GM23338 (cell line): Measurements from ENCODE around the gene SPINK6. TPM values are rescaled to one million over a fixed set of nuclear protein-coding genes. Genes with fewer than 3 reads are reported as not detected.

Experiments
- ATAC-seq: fragments of 200-7000 bp; cut with Tn5 transposase; 3 replicates; pipeline ENCODE4 v1.9.1; 2020
- DNase-seq: peaks from one replicate; pipeline ENCODE4 v3.0.0-alpha.2; 2015; ENCODE audit warnings: low spot score
- H2AFZ ChIP-seq: fragments of 200-600 bp; sonication (generic); 2 replicates; pipeline ENCODE4 v1.8.0; 2016; ENCODE audit warnings: antibody characterized with exemption, mild to moderate bottlenecking, moderate library complexity
- H3F3A ChIP-seq: fragments of 200-600 bp; sonication (generic); replicated peaks from 2 replicates; pipeline ENCODE4 v1.8.0; 2017; ENCODE audit warnings: antibody characterized with exemption, mixed run types, low read depth
- H3K27ac ChIP-seq: fragments of 200-600 bp; sonication (generic); 2 replicates; pipeline ENCODE4 v1.6.1; 2016; ENCODE audit warnings: low read depth
- H3K27me3 ChIP-seq: fragments of 200-600 bp; sonication (generic); 2 replicates; pipeline ENCODE4 v1.8.0; 2016; ENCODE audit warnings: mild to moderate bottlenecking, mixed run types, moderate library complexity; ENCODE audit not compliant: insufficient read depth
- H3K36me3 ChIP-seq: fragments of 200-600 bp; sonication (generic); 2 replicates; pipeline ENCODE4 v1.8.0; 2016; ENCODE audit warnings: mild to moderate bottlenecking; ENCODE audit not compliant: insufficient read depth
- H3K4me1 ChIP-seq: fragments of 200-600 bp; sonication (generic); 2 replicates; pipeline ENCODE4 v1.8.0; 2016; ENCODE audit warnings: mild to moderate bottlenecking, moderate library complexity; ENCODE audit not compliant: insufficient read depth
- H3K4me2 ChIP-seq: fragments of 200-600 bp; sonication (generic); 2 replicates; pipeline ENCODE4 v1.7.1; 2017; ENCODE audit warnings: mixed run types
- H3K4me3 ChIP-seq: fragments of 200-600 bp; sonication (generic); 2 replicates; pipeline ENCODE4 v1.6.1; 2016; ENCODE audit warnings: mixed run types
- H3K79me2 ChIP-seq: fragments of 200-600 bp; sonication (generic); replicated peaks from 2 replicates; pipeline ENCODE4 v1.8.0; 2017; ENCODE audit warnings: mild to moderate bottlenecking; ENCODE audit not compliant: insufficient read depth
- H3K9me2 ChIP-seq: fragments of 200-600 bp; sonication (generic); 2 replicates; pipeline ENCODE4 v1.8.0; 2017; ENCODE audit not compliant: insufficient read depth
- H4K20me1 ChIP-seq: fragments of 200-600 bp; sonication (generic); replicated peaks from 2 replicates; pipeline ENCODE4 v1.8.0; 2017; ENCODE audit warnings: mild to moderate bottlenecking; ENCODE audit not compliant: insufficient read depth
- H3K27ac Mint-ChIP-seq: 2 replicates; pipeline ENCODE4 v1.8.0; 2020; ENCODE audit warnings: inconsistent platforms, mild to moderate bottlenecking, moderate library complexity, mixed read lengths
- H3K27me3 Mint-ChIP-seq: 3 replicates; pipeline ENCODE4 v1.8.0; 2022; ENCODE audit warnings: low read depth, mild to moderate bottlenecking, moderate library complexity, mixed read lengths, inconsistent platforms; ENCODE audit not compliant: insufficient read depth, poor library complexity
- H3K36me3 Mint-ChIP-seq: 3 replicates; pipeline ENCODE4 v1.8.0; 2021; ENCODE audit warnings: low read depth, mild to moderate bottlenecking, inconsistent platforms, moderate library complexity, mixed read lengths
- H3K4me1 Mint-ChIP-seq: 3 replicates; pipeline ENCODE4 v1.8.0; 2020; ENCODE audit warnings: mild to moderate bottlenecking, inconsistent platforms, mixed read lengths
- H3K4me3 Mint-ChIP-seq: 3 replicates; pipeline ENCODE4 v1.8.0; 2021; ENCODE audit warnings: moderate library complexity, mild to moderate bottlenecking, inconsistent platforms, mixed read lengths
- H3K9me3 Mint-ChIP-seq: 3 replicates; pipeline ENCODE4 v1.8.0; 2020; ENCODE audit warnings: moderate library complexity, mild to moderate bottlenecking, inconsistent platforms, mixed read lengths
- CREB1 ChIP-seq: fragments of 250-450 bp; sonication (Bioruptor Pico); IDR thresholded peaks from 2 replicates; pipeline ENCODE4 v1.5.0; 2020; ENCODE audit warnings: low read depth, mild to moderate bottlenecking, moderate library complexity
- ETS1 ChIP-seq: IDR thresholded peaks from 2 replicates; pipeline ENCODE4 v1.6.1; 2016; ENCODE audit warnings: antibody characterized with exemption
- EZH2 ChIP-seq: fragments of 200-600 bp; sonication (generic); IDR thresholded peaks from one replicate; pipeline ENCODE4 v1.8.0; 2017; ENCODE audit warnings: antibody characterized with exemption, mild to moderate bottlenecking, low read depth; ENCODE audit not compliant: unreplicated experiment
- EZH2phosphoT487 ChIP-seq: fragments of 200-600 bp; sonication (generic); IDR thresholded peaks from one replicate; pipeline ENCODE4 v1.8.1; 2018; ENCODE audit warnings: antibody characterized with exemption; ENCODE audit not compliant: unreplicated experiment
- JUNB ChIP-seq: IDR thresholded peaks from one replicate; pipeline ENCODE4 v1.6.1; 2016; ENCODE audit warnings: antibody characterized with exemption; ENCODE audit not compliant: unreplicated experiment
- NANOG ChIP-seq: IDR thresholded peaks from 2 replicates; pipeline ENCODE4 v1.6.1; 2016; ENCODE audit warnings: antibody characterized with exemption, borderline replicate concordance
- POLR2AphosphoS5 ChIP-seq: IDR thresholded peaks from 2 replicates; pipeline ENCODE4 v1.6.1; 2016; ENCODE audit warnings: antibody characterized with exemption, low read depth
- REST ChIP-seq: IDR thresholded peaks from one replicate; pipeline ENCODE4 v1.6.1; 2018; ENCODE audit warnings: antibody characterized with exemption; ENCODE audit not compliant: unreplicated experiment
- STAT1 ChIP-seq: IDR thresholded peaks from one replicate; pipeline ENCODE4 v1.6.1; 2016; ENCODE audit warnings: antibody characterized with exemption; ENCODE audit not compliant: unreplicated experiment
- ZNF114 ChIP-seq: fragments of 250-450 bp; sonication (Bioruptor Pico); IDR thresholded peaks from 2 replicates; pipeline ENCODE4 v1.5.0; 2020; ENCODE audit warnings: mild to moderate bottlenecking, moderate library complexity
- ZNF331 ChIP-seq: fragments of 250-450 bp; sonication (Bioruptor Pico); IDR thresholded peaks from 2 replicates; pipeline ENCODE4 v1.5.0; 2020; ENCODE audit warnings: low read depth, mild to moderate bottlenecking, moderate library complexity
- polyA plus RNA-seq: library from polyadenylated mRNA; unstranded; fragments of >200 nt; fragmentation: Nextera tagmentation; extraction: Ambion mirVana; gene quantifications from 2 replicates; pipeline ENCODE4 v1.2.1, GENCODE V29; 2016
- total RNA-seq: library from RNA; depleted of rRNA; stranded (reverse); fragments of >200 nt; shearing (Covaris generic); gene quantifications from 2 replicates; pipeline ENCODE4 v1.2.3, GENCODE V29; 2014
- TF ChIP-seq, protein P1 (sequence below), 2 experiments: fragments of 200-600 bp in 1 of 2; sonication (generic) in 1 of 2; conservative IDR thresholded peaks; 2 replicates each; pipeline versions ENCODE4 v1.5.1 to v1.6.1; 2016 to 2017; ENCODE audit warnings: antibody characterized with exemption in 2 of 2, low read depth in 2 of 2, mild to moderate bottlenecking in 2 of 2, moderate library complexity in 1 of 2
- TF ChIP-seq, protein P2 (sequence below): fragments of 250-450 bp; sonication (Bioruptor Pico); IDR thresholded peaks from 2 replicates; pipeline ENCODE4 v1.5.0; 2020; ENCODE audit warnings: mild to moderate bottlenecking, moderate library complexity

Gene SPINK6
- total and polyA plus RNA-seq, 2 experiments from 2014 or later, result 0.53 TPM; not detected in 1

GRCh38 chr5:148156609-148157008 is 46.2 kb upstream of the SPINK6 start:
- H3K79me2 ChIP-seq, result no peaks in the 10 kb centered on the region
- no peaks in the 10 kb centered on the region for H3K27me3 Mint-ChIP-seq
- H3K9me3 Mint-ChIP-seq, result peaks cover 2% of the 10 kb centered on the region; the same call in 1 of the 3 replicates
- no peak for DNase-seq
- peaks cover 3% of the 10 kb centered on the region; the same call in 2 of the 3 replicates for H3K4me1 Mint-ChIP-seq
- H3K4me2 ChIP-seq, result no peak overlapping the region
- TF ChIP-seq POLR2AphosphoS5 (no peak), CREB1 (CRISPR knock-in tag) (no peak), STAT1 (no peak), ZNF331 (CRISPR knock-in tag) (no peak), JUNB (no peak), ETS1 (no peak), EZH2phosphoT487 (no peak), NANOG (no peak), ZNF114 (CRISPR knock-in tag) (no peak), EZH2 (no peak), REST (no peak)
- TF ChIP-seq, protein P1, sequence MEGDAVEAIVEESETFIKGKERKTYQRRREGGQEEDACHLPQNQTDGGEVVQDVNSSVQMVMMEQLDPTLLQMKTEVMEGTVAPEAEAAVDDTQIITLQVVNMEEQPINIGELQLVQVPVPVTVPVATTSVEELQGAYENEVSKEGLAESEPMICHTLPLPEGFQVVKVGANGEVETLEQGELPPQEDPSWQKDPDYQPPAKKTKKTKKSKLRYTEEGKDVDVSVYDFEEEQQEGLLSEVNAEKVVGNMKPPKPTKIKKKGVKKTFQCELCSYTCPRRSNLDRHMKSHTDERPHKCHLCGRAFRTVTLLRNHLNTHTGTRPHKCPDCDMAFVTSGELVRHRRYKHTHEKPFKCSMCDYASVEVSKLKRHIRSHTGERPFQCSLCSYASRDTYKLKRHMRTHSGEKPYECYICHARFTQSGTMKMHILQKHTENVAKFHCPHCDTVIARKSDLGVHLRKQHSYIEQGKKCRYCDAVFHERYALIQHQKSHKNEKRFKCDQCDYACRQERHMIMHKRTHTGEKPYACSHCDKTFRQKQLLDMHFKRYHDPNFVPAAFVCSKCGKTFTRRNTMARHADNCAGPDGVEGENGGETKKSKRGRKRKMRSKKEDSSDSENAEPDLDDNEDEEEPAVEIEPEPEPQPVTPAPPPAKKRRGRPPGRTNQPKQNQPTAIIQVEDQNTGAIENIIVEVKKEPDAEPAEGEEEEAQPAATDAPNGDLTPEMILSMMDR (conservative IDR thresholded peaks at IDR 0.05; ENCODE audit: low read depth in 2 of 2), result no peak
- TF ChIP-seq, protein P2, sequence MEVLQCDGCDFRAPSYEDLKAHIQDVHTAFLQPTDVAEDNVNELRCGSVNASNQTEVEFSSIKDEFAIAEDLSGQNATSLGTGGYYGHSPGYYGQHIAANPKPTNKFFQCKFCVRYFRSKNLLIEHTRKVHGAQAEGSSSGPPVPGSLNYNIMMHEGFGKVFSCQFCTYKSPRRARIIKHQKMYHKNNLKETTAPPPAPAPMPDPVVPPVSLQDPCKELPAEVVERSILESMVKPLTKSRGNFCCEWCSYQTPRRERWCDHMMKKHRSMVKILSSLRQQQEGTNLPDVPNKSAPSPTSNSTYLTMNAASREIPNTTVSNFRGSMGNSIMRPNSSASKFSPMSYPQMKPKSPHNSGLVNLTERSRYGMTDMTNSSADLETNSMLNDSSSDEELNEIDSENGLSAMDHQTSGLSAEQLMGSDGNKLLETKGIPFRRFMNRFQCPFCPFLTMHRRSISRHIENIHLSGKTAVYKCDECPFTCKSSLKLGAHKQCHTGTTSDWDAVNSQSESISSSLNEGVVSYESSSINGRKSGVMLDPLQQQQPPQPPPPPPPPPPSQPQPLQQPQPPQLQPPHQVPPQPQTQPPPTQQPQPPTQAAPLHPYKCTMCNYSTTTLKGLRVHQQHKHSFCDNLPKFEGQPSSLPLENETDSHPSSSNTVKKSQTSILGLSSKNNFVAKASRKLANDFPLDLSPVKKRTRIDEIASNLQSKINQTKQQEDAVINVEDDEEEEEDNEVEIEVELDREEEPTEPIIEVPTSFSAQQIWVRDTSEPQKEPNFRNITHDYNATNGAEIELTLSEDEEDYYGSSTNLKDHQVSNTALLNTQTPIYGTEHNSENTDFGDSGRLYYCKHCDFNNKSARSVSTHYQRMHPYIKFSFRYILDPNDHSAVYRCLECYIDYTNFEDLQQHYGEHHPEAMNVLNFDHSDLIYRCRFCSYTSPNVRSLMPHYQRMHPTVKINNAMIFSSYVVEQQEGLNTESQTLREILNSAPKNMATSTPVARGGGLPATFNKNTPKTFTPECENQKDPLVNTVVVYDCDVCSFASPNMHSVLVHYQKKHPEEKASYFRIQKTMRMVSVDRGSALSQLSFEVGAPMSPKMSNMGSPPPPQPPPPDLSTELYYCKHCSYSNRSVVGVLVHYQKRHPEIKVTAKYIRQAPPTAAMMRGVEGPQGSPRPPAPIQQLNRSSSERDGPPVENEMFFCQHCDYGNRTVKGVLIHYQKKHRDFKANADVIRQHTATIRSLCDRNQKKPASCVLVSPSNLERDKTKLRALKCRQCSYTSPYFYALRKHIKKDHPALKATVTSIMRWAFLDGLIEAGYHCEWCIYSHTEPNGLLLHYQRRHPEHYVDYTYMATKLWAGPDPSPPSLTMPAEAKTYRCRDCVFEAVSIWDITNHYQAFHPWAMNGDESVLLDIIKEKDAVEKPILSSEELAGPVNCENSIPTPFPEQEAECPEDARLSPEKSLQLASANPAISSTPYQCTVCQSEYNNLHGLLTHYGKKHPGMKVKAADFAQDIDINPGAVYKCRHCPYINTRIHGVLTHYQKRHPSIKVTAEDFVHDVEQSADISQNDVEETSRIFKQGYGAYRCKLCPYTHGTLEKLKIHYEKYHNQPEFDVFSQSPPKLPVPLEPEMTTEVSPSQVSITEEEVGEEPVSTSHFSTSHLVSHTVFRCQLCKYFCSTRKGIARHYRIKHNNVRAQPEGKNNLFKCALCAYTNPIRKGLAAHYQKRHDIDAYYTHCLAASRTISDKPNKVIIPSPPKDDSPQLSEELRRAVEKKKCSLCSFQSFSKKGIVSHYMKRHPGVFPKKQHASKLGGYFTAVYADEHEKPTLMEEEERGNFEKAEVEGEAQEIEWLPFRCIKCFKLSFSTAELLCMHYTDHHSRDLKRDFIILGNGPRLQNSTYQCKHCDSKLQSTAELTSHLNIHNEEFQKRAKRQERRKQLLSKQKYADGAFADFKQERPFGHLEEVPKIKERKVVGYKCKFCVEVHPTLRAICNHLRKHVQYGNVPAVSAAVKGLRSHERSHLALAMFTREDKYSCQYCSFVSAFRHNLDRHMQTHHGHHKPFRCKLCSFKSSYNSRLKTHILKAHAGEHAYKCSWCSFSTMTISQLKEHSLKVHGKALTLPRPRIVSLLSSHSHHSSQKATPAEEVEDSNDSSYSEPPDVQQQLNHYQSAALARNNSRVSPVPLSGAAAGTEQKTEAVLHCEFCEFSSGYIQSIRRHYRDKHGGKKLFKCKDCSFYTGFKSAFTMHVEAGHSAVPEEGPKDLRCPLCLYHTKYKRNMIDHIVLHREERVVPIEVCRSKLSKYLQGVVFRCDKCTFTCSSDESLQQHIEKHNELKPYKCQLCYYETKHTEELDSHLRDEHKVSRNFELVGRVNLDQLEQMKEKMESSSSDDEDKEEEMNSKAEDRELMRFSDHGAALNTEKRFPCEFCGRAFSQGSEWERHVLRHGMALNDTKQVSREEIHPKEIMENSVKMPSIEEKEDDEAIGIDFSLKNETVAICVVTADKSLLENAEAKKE (CRISPR knock-in tag), result no peak
- no peak overlapping the region for H3K4me3 Mint-ChIP-seq
- no peaks in the 10 kb centered on the region for H3K4me1 ChIP-seq
- no peaks in the 10 kb centered on the region for H3K36me3 Mint-ChIP-seq
- H3K9me2 ChIP-seq, result no peaks in the 10 kb centered on the region
- H2AFZ ChIP-seq, result no peak overlapping the region
- H4K20me1 ChIP-seq, result no peaks in the 10 kb centered on the region
- no peaks in the 10 kb centered on the region for H3K36me3 ChIP-seq
- no peak overlapping the region for H3K4me3 ChIP-seq
- H3F3A ChIP-seq, result no peaks in the 10 kb centered on the region
- H3K27ac ChIP-seq, result no peak overlapping the region
- H3K27me3 ChIP-seq, result no peaks in the 10 kb centered on the region
- no peak overlapping the region for H3K27ac Mint-ChIP-seq
- ATAC-seq, result no peak
